GM23338 (cell line): ENCODE measurements around the gene TMEM117. TPM values are rescaled to one million over a fixed set of nuclear protein-coding genes. Genes with fewer than 3 reads are reported as not detected.

Experiments used
- ATAC-seq: fragments of 200-7000 bp; cut with Tn5 transposase; 3 replicates; pipeline ENCODE4 v1.9.1; 2020
- DNase-seq: peaks from one replicate; pipeline ENCODE4 v3.0.0-alpha.2; 2015; ENCODE audit warnings: low spot score
- H2AFZ ChIP-seq: fragments of 200-600 bp; sonication (generic); 2 replicates; pipeline ENCODE4 v1.8.0; 2016; ENCODE audit warnings: antibody characterized with exemption, mild to moderate bottlenecking, moderate library complexity
- H3F3A ChIP-seq: fragments of 200-600 bp; sonication (generic); replicated peaks from 2 replicates; pipeline ENCODE4 v1.8.0; 2017; ENCODE audit warnings: antibody characterized with exemption, mixed run types, low read depth
- H3K27ac ChIP-seq: fragments of 200-600 bp; sonication (generic); 2 replicates; pipeline ENCODE4 v1.6.1; 2016; ENCODE audit warnings: low read depth
- H3K27me3 ChIP-seq: fragments of 200-600 bp; sonication (generic); 2 replicates; pipeline ENCODE4 v1.8.0; 2016; ENCODE audit warnings: mild to moderate bottlenecking, mixed run types, moderate library complexity; ENCODE audit not compliant: insufficient read depth
- H3K36me3 ChIP-seq: fragments of 200-600 bp; sonication (generic); 2 replicates; pipeline ENCODE4 v1.8.0; 2016; ENCODE audit warnings: mild to moderate bottlenecking; ENCODE audit not compliant: insufficient read depth
- H3K4me1 ChIP-seq: fragments of 200-600 bp; sonication (generic); 2 replicates; pipeline ENCODE4 v1.8.0; 2016; ENCODE audit warnings: mild to moderate bottlenecking, moderate library complexity; ENCODE audit not compliant: insufficient read depth
- H3K4me2 ChIP-seq: fragments of 200-600 bp; sonication (generic); 2 replicates; pipeline ENCODE4 v1.7.1; 2017; ENCODE audit warnings: mixed run types
- H3K4me3 ChIP-seq: fragments of 200-600 bp; sonication (generic); 2 replicates; pipeline ENCODE4 v1.6.1; 2016; ENCODE audit warnings: mixed run types
- H3K79me2 ChIP-seq: fragments of 200-600 bp; sonication (generic); replicated peaks from 2 replicates; pipeline ENCODE4 v1.8.0; 2017; ENCODE audit warnings: mild to moderate bottlenecking; ENCODE audit not compliant: insufficient read depth
- H3K9me2 ChIP-seq: fragments of 200-600 bp; sonication (generic); 2 replicates; pipeline ENCODE4 v1.8.0; 2017; ENCODE audit not compliant: insufficient read depth
- H4K20me1 ChIP-seq: fragments of 200-600 bp; sonication (generic); replicated peaks from 2 replicates; pipeline ENCODE4 v1.8.0; 2017; ENCODE audit warnings: mild to moderate bottlenecking; ENCODE audit not compliant: insufficient read depth
- H3K27ac Mint-ChIP-seq: 2 replicates; pipeline ENCODE4 v1.8.0; 2020; ENCODE audit warnings: inconsistent platforms, mild to moderate bottlenecking, moderate library complexity, mixed read lengths
- H3K27me3 Mint-ChIP-seq: 3 replicates; pipeline ENCODE4 v1.8.0; 2022; ENCODE audit warnings: low read depth, mild to moderate bottlenecking, moderate library complexity, mixed read lengths, inconsistent platforms; ENCODE audit not compliant: insufficient read depth, poor library complexity
- H3K36me3 Mint-ChIP-seq: 3 replicates; pipeline ENCODE4 v1.8.0; 2021; ENCODE audit warnings: low read depth, mild to moderate bottlenecking, inconsistent platforms, moderate library complexity, mixed read lengths
- H3K4me1 Mint-ChIP-seq: 3 replicates; pipeline ENCODE4 v1.8.0; 2020; ENCODE audit warnings: mild to moderate bottlenecking, inconsistent platforms, mixed read lengths
- H3K4me3 Mint-ChIP-seq: 3 replicates; pipeline ENCODE4 v1.8.0; 2021; ENCODE audit warnings: moderate library complexity, mild to moderate bottlenecking, inconsistent platforms, mixed read lengths
- H3K9me3 Mint-ChIP-seq: 3 replicates; pipeline ENCODE4 v1.8.0; 2020; ENCODE audit warnings: moderate library complexity, mild to moderate bottlenecking, inconsistent platforms, mixed read lengths
- CREB1 ChIP-seq: fragments of 250-450 bp; sonication (Bioruptor Pico); IDR thresholded peaks from 2 replicates; pipeline ENCODE4 v1.5.0; 2020; ENCODE audit warnings: low read depth, mild to moderate bottlenecking, moderate library complexity
- NANOG ChIP-seq: IDR thresholded peaks from 2 replicates; pipeline ENCODE4 v1.6.1; 2016; ENCODE audit warnings: antibody characterized with exemption, borderline replicate concordance
- ZNF114 ChIP-seq: fragments of 250-450 bp; sonication (Bioruptor Pico); IDR thresholded peaks from 2 replicates; pipeline ENCODE4 v1.5.0; 2020; ENCODE audit warnings: mild to moderate bottlenecking, moderate library complexity
- ZNF331 ChIP-seq: fragments of 250-450 bp; sonication (Bioruptor Pico); IDR thresholded peaks from 2 replicates; pipeline ENCODE4 v1.5.0; 2020; ENCODE audit warnings: low read depth, mild to moderate bottlenecking, moderate library complexity
- polyA plus RNA-seq: library from polyadenylated mRNA; unstranded; fragments of >200 nt; fragmentation: Nextera tagmentation; extraction: Ambion mirVana; gene quantifications from 2 replicates; pipeline ENCODE4 v1.2.1, GENCODE V29; 2016
- total RNA-seq: library from RNA; depleted of rRNA; stranded (reverse); fragments of >200 nt; shearing (Covaris generic); gene quantifications from 2 replicates; pipeline ENCODE4 v1.2.3, GENCODE V29; 2014
- TF ChIP-seq, protein P1 (sequence below): IDR thresholded peaks from 2 replicates; pipeline ENCODE4 v1.6.1; 2016; ENCODE audit warnings: antibody characterized with exemption
- TF ChIP-seq, protein P2 (sequence below): IDR thresholded peaks from one replicate; pipeline ENCODE4 v1.6.1; 2018; ENCODE audit warnings: antibody characterized with exemption; ENCODE audit not compliant: unreplicated experiment
- TF ChIP-seq, protein P3 (sequence below), 2 experiments: fragments of 200-600 bp in 1 of 2; sonication (generic) in 1 of 2; conservative IDR thresholded peaks; 2 replicates each; pipeline versions ENCODE4 v1.5.1 to v1.6.1; 2016 to 2017; ENCODE audit warnings: antibody characterized with exemption in 2 of 2, low read depth in 2 of 2, mild to moderate bottlenecking in 2 of 2, moderate library complexity in 1 of 2
- TF ChIP-seq, protein P4 (sequence below): fragments of 250-450 bp; sonication (Bioruptor Pico); IDR thresholded peaks from 2 replicates; pipeline ENCODE4 v1.5.0; 2020; ENCODE audit warnings: mild to moderate bottlenecking, moderate library complexity

TMEM117 gene
- total and polyA plus RNA-seq, 2 experiments from 2014 or later: 0.94 to 1.6 TPM

DNA sequence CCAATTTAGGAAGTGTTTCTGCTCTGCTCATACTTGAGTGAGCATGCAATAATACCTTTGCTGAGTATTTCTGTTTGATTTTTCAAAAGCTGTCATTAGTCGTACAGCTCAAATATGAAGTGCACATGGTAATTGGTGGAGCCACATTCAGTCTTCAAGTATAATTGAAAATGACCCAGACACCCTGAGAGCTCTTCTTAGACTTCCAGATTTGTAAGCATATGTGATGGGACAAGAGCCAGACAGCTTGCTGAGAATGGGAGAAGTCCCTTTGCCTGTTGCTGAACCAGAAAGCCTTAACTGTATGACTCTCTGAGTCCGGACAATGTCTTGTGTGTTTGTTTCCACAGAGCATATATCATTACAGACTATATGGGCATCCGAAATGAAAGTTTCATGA, 307.3 kb downstream of the TMEM117 start:
- Mint-ChIP-seq H3K4me1 (no peaks in the 10 kb centered on the region), H3K27me3 (peaks cover 1% of the 10 kb centered on the region), H3K4me3 (no peak overlapping the region), H3K27ac (no peak overlapping the region), H3K36me3 (no peaks in the 10 kb centered on the region), H3K9me3 (no peaks in the 10 kb centered on the region)
- DNase-seq (no peak), ATAC-seq (no peak)
- no peak overlapping the region for H3K27ac ChIP-seq
- no peaks in the 10 kb centered on the region for H4K20me1 ChIP-seq
- no peak overlapping the region for H3K4me2 ChIP-seq
- H3K79me2 ChIP-seq: no peaks in the 10 kb centered on the region
- no peak overlapping the region for H2AFZ ChIP-seq
- H3K27me3 ChIP-seq: no peaks in the 10 kb centered on the region
- H3K4me3 ChIP-seq: no peak overlapping the region
- H3K9me2 ChIP-seq: no peaks in the 10 kb centered on the region
- no peak for TF ChIP-seq CREB1 (CRISPR knock-in tag)
- TF ChIP-seq, protein P1, sequence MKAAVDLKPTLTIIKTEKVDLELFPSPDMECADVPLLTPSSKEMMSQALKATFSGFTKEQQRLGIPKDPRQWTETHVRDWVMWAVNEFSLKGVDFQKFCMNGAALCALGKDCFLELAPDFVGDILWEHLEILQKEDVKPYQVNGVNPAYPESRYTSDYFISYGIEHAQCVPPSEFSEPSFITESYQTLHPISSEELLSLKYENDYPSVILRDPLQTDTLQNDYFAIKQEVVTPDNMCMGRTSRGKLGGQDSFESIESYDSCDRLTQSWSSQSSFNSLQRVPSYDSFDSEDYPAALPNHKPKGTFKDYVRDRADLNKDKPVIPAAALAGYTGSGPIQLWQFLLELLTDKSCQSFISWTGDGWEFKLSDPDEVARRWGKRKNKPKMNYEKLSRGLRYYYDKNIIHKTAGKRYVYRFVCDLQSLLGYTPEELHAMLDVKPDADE: no peak
- TF ChIP-seq, protein P2, sequence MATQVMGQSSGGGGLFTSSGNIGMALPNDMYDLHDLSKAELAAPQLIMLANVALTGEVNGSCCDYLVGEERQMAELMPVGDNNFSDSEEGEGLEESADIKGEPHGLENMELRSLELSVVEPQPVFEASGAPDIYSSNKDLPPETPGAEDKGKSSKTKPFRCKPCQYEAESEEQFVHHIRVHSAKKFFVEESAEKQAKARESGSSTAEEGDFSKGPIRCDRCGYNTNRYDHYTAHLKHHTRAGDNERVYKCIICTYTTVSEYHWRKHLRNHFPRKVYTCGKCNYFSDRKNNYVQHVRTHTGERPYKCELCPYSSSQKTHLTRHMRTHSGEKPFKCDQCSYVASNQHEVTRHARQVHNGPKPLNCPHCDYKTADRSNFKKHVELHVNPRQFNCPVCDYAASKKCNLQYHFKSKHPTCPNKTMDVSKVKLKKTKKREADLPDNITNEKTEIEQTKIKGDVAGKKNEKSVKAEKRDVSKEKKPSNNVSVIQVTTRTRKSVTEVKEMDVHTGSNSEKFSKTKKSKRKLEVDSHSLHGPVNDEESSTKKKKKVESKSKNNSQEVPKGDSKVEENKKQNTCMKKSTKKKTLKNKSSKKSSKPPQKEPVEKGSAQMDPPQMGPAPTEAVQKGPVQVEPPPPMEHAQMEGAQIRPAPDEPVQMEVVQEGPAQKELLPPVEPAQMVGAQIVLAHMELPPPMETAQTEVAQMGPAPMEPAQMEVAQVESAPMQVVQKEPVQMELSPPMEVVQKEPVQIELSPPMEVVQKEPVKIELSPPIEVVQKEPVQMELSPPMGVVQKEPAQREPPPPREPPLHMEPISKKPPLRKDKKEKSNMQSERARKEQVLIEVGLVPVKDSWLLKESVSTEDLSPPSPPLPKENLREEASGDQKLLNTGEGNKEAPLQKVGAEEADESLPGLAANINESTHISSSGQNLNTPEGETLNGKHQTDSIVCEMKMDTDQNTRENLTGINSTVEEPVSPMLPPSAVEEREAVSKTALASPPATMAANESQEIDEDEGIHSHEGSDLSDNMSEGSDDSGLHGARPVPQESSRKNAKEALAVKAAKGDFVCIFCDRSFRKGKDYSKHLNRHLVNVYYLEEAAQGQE: no peak
- TF ChIP-seq ZNF114 (CRISPR knock-in tag): no peak
- no peak for TF ChIP-seq NANOG
- TF ChIP-seq, protein P3, sequence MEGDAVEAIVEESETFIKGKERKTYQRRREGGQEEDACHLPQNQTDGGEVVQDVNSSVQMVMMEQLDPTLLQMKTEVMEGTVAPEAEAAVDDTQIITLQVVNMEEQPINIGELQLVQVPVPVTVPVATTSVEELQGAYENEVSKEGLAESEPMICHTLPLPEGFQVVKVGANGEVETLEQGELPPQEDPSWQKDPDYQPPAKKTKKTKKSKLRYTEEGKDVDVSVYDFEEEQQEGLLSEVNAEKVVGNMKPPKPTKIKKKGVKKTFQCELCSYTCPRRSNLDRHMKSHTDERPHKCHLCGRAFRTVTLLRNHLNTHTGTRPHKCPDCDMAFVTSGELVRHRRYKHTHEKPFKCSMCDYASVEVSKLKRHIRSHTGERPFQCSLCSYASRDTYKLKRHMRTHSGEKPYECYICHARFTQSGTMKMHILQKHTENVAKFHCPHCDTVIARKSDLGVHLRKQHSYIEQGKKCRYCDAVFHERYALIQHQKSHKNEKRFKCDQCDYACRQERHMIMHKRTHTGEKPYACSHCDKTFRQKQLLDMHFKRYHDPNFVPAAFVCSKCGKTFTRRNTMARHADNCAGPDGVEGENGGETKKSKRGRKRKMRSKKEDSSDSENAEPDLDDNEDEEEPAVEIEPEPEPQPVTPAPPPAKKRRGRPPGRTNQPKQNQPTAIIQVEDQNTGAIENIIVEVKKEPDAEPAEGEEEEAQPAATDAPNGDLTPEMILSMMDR (conservative IDR thresholded peaks at IDR 0.05; ENCODE audit: low read depth in 2 of 2): no peak
- TF ChIP-seq ZNF331 (CRISPR knock-in tag): no peak
- H3K36me3 ChIP-seq: no peaks in the 10 kb centered on the region
- H3F3A ChIP-seq: no peaks in the 10 kb centered on the region
- no peaks in the 10 kb centered on the region for H3K4me1 ChIP-seq

DNA sequence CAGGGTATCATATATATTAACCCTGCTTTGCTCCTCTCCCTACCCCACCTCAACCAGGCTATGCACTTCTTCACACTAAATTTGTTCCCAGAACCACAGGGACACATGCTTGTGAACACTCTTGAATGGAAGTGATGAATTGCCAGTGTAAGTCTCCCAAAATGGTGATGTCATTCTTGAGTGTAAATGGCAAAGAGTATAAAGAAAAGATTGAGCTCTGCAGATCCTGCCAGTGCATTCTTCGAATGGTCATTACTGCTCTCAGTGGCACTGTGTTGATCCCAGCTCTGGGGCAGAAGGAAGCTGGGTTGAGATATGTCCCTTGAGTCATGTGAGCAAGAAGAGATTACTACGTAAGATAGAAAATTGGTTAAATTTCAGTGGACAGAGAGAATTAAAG, 313.1 kb downstream of the TMEM117 start:
- H3K4me2 ChIP-seq: no peak overlapping the region
- DNase-seq: no peak
- Mint-ChIP-seq H3K36me3 (no peaks in the 10 kb centered on the region), H3K27ac (no peak overlapping the region), H3K9me3 (no peaks in the 10 kb centered on the region), H3K27me3 (no peaks in the 10 kb centered on the region), H3K4me3 (no peak overlapping the region), H3K4me1 (no peaks in the 10 kb centered on the region)
- no peaks in the 10 kb centered on the region for H3K36me3 ChIP-seq
- H3K27me3 ChIP-seq: no peaks in the 10 kb centered on the region
- H3F3A ChIP-seq: no peaks in the 10 kb centered on the region
- no peak for ATAC-seq
- H3K4me1 ChIP-seq: no peaks in the 10 kb centered on the region
- H3K27ac ChIP-seq: no peak overlapping the region
- no peaks in the 10 kb centered on the region for H4K20me1 ChIP-seq
- no peaks in the 10 kb centered on the region for H3K9me2 ChIP-seq
- no peak overlapping the region for H2AFZ ChIP-seq
- H3K79me2 ChIP-seq: no peaks in the 10 kb centered on the region
- no peak overlapping the region for H3K4me3 ChIP-seq
- TF ChIP-seq, protein P4, sequence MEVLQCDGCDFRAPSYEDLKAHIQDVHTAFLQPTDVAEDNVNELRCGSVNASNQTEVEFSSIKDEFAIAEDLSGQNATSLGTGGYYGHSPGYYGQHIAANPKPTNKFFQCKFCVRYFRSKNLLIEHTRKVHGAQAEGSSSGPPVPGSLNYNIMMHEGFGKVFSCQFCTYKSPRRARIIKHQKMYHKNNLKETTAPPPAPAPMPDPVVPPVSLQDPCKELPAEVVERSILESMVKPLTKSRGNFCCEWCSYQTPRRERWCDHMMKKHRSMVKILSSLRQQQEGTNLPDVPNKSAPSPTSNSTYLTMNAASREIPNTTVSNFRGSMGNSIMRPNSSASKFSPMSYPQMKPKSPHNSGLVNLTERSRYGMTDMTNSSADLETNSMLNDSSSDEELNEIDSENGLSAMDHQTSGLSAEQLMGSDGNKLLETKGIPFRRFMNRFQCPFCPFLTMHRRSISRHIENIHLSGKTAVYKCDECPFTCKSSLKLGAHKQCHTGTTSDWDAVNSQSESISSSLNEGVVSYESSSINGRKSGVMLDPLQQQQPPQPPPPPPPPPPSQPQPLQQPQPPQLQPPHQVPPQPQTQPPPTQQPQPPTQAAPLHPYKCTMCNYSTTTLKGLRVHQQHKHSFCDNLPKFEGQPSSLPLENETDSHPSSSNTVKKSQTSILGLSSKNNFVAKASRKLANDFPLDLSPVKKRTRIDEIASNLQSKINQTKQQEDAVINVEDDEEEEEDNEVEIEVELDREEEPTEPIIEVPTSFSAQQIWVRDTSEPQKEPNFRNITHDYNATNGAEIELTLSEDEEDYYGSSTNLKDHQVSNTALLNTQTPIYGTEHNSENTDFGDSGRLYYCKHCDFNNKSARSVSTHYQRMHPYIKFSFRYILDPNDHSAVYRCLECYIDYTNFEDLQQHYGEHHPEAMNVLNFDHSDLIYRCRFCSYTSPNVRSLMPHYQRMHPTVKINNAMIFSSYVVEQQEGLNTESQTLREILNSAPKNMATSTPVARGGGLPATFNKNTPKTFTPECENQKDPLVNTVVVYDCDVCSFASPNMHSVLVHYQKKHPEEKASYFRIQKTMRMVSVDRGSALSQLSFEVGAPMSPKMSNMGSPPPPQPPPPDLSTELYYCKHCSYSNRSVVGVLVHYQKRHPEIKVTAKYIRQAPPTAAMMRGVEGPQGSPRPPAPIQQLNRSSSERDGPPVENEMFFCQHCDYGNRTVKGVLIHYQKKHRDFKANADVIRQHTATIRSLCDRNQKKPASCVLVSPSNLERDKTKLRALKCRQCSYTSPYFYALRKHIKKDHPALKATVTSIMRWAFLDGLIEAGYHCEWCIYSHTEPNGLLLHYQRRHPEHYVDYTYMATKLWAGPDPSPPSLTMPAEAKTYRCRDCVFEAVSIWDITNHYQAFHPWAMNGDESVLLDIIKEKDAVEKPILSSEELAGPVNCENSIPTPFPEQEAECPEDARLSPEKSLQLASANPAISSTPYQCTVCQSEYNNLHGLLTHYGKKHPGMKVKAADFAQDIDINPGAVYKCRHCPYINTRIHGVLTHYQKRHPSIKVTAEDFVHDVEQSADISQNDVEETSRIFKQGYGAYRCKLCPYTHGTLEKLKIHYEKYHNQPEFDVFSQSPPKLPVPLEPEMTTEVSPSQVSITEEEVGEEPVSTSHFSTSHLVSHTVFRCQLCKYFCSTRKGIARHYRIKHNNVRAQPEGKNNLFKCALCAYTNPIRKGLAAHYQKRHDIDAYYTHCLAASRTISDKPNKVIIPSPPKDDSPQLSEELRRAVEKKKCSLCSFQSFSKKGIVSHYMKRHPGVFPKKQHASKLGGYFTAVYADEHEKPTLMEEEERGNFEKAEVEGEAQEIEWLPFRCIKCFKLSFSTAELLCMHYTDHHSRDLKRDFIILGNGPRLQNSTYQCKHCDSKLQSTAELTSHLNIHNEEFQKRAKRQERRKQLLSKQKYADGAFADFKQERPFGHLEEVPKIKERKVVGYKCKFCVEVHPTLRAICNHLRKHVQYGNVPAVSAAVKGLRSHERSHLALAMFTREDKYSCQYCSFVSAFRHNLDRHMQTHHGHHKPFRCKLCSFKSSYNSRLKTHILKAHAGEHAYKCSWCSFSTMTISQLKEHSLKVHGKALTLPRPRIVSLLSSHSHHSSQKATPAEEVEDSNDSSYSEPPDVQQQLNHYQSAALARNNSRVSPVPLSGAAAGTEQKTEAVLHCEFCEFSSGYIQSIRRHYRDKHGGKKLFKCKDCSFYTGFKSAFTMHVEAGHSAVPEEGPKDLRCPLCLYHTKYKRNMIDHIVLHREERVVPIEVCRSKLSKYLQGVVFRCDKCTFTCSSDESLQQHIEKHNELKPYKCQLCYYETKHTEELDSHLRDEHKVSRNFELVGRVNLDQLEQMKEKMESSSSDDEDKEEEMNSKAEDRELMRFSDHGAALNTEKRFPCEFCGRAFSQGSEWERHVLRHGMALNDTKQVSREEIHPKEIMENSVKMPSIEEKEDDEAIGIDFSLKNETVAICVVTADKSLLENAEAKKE (CRISPR knock-in tag): no peak
- TF ChIP-seq NANOG: no peak
